Measurements from ENCODE around the gene MX1.

MX1 gene

DNA sequence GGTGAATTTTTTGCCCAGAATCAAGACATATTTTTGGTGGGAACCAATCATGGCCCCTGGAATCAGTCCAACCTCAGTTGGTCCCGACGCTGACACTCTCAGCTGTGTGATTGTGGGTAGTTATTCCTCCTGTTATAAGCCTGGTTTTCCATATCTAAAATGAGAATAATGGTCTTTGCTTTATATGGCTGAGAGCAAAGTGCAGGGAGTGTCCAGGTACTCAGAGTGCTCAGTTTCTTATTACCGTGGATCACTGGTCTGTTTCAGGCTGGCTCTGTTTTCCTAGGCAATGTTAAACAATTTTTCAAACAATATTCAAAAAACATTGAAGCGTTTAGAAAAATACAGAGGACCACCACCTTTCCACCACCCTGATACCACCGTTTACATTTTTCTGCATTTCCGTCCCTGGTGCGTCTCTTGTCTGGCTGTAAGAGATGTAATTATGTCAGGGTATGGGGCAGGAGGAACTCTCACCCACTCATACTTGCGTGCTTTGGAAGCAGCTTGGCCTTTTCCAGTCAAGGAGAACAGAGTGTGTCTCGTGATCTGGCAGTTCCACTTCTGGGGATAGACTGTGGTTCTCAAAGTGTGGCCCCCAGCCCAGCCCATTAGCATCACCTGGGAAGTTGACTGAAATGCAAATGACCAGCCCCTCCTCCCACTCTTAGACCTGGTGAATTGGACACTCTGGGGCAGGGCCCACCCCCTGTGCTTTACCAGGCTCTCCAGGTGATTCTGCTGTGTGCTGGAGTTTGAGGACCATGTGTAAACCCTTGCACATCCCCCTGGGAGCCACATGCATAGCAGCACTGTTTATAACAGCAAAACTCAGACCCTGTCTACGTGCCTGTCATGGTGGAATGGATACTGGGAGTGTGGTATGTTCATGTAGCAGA is 6.8 kb downstream of the MX1 start:
- no peak for DNase-seq

DNA sequence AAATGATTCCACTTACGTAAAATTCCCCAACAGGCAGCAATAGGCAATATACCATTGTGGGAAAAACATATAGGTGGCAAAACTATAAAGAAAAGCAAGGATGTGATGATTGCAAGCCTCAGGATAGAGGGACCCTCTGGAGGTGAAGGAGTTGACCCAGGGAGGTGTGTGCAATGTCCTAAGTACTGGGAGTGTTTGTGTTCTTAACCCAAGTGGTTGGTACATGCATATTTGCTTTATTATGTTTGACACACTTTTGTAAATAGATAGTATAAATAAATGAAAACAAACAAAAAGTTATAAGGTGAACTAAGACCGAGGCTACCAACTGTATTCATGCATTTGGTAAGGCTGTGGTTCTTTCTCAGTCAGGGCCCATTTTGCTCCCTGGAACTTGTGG is 7.5 kb downstream of the MX1 start:
- DNase-seq, result no peak

DNA sequence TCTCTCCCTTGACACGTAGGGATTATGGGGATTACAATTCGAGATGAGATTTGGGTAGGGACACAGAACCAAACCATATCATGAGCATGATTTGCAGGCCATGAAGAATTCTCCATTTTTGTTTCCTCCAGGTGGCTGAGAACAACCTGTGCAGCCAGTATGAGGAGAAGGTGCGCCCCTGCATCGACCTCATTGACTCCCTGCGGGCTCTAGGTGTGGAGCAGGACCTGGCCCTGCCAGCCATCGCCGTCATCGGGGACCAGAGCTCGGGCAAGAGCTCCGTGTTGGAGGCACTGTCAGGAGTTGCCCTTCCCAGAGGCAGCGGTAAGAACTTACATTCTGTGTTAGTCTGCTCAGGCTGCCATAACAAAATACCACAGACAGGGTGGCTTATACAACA is 9.7 kb downstream of the MX1 start:
- DNase-seq, result no peak

DNA sequence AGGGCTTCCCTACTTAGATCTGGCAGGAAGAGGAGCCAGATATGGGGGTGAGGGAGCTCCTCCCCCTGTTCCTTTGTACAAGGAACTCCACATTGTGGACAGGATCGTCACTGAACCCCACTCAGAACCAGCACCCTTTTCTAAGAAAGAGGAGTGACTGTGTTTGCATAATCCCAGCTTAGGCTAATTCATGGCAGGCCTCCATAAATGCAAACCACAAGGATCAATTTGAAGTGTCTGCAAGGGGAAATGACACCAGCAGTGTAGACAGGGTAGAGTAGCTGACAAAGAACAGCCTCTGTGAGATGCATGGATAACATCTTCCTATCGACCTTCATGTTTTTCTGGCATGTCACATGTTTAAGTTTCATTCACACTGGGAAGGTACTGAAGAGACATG is 11.7 kb downstream of the MX1 start:
- DNase-seq, result no peak

DNA sequence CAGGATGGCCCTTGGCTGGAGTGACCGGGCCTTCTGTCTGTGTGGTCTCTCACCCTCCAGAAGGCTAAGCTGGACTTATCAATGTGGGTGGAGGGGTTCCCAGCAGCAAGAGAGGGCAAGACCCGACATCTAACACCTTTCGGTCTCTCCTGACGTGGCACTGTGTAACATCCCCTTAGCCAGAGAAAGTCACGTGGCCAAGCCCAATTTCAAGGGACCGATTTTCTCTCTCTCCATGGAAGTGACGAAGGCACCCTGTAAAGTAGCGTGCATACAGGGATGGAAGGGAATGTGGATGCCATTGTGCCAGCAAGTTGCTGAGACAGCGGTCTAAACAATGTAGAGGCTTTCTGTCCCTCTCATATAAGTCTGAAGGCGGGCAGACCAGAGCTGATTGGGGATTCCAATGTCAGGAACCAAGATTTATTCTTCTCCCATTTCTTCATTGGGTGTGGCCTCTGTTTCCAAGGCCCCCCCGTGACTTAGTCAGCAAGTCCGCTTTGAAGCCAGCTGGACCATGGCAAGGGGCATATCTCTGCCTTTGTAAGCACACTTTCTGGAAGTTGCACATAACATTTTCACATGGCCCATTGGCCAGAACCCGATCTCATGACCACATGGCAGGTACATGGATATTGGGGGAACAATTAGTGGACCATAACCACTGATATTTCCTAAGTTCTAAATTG is 12.5 kb downstream of the MX1 start:
- no peak for DNase-seq

DNA sequence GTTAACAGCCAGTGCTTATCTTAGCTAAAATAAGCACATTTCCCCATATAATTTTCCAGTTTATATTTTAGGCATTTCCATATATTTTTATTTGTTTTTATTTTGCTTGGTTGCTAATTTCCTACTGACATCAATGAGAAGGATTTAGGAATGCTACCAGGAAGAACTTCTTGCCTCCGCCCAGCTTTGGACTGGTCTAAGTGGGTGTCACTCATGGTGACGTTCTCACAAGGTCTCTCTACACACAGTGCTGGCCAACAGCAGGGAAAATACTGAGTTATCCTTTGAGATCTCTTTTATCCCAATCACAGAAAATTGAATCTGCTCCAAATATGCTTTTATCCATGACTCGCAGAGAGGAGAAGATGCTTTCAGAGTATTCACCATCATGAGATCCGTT is 13.2 kb downstream of the MX1 start:
- DNase-seq, result no peak

DNA sequence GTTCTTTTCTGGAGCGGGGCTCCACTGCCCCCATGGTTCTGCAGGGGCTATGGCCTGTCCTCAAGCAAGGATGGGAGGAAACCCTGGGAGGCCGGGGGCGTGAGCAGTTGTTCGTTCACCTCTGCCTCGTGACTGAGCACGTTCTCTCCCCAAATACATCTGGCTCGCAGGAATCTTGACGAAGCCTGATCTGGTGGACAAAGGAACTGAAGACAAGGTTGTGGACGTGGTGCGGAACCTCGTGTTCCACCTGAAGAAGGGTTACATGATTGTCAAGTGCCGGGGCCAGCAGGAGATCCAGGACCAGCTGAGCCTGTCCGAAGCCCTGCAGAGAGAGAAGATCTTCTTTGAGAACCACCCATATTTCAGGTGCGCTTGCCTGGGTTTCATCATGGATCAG is 15.5 kb downstream of the MX1 start:
- no peak for DNase-seq

DNA sequence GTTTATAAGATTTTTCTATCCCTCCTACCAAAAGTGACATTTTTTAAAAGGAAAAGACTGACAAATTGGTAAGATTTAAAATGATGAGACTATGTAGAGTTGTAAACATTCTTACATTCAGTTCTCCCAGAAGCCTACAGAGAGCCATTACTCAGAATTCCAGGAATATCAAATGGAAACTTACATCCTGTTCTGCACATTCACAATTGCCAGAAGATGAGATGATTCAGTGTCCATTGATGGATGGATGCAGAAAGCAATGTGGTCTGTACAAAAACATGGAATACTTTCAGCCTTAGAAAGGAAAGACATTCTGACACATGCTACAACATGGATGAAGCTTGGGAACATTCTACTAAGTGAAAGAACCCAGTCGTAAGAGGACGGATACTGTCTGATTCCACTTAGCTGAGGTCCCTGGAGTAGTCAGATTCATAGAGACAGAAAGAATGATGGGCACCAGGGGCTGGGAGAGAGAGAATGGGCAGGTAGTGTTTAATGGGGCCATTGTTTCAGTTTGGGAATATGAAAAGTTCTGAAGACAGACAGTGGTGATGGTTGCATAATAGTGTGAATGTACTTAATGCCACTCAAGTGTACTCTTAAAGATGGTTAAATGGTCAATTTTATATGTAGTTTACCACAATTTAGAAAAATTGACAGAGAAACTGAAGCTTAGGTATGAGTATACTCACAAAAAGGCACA is 16.6 kb downstream of the MX1 start:
- no peak for DNase-seq

DNA sequence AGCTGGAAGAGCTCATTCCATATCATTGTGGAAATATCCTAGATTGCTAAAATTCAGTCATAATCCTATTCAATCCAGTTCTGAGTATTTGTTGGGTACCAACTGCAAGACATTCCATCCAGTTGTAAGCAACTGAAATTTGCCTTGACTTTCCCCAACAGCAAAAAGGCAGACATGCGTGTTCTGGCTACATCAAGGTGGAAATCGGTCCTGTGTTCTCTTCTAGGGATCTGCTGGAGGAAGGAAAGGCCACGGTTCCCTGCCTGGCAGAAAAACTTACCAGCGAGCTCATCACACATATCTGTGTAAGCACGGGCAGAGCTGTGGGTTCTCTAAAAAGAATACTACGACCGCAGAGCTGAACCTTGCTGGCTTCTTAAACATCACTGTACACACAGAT is 17.5 kb downstream of the MX1 start:
- no peak for DNase-seq

DNA sequence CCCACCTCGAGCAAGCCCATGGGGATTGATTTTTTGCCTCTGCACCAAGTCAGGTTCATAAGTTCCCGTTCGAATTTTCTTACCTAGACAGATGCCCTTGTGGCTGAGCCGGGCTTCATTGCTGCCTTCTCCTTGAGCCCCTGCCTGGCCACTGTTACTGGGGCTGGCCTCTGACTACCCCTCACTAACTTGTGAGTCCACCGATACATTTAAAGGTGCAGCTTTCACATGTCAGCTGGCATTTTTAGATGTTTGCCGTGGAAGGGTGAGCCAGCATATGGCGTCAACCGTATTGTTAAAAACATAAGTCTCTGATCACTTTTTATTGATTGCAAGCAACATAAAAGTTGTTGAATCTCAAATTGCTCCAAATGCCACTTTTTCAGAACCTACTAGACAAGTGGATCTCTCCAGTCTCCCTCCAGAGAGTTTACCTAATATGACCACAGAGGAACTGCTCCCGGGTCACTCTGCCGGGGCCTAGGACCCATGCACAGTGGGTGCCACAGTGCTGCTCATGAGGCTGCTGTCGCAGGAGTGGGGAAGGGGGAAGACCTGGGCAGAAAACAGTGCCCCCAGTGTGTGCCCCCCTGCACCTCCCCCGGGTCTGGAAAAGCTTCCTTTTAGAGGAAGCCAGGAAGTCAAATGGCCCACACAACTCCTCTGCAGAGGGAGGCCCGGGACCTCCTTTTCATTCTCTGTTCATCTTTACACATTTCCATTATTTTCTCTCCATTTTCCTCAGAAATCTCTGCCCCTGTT is 18.8 kb downstream of the MX1 start:
- DNase-seq, result no peak

DNA sequence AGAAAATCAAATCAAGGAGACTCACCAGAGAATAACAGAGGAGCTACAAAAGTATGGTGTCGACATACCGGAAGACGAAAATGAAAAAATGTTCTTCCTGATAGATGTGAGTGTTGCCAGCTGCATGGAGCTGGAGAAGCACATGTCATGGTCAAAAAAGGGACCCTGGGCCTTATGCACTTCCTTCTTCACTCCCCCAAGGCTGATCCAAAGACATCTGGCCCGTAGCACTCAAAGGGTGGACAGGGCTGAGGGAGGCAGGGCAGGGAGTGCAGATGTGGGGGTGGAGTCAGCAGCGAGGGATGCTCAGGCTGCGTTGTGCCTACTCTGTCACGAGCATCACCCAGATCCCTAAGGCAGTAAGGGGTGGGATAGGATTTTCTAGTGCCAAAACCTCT is 19.4 kb downstream of the MX1 start:
- no peak for DNase-seq

DNA sequence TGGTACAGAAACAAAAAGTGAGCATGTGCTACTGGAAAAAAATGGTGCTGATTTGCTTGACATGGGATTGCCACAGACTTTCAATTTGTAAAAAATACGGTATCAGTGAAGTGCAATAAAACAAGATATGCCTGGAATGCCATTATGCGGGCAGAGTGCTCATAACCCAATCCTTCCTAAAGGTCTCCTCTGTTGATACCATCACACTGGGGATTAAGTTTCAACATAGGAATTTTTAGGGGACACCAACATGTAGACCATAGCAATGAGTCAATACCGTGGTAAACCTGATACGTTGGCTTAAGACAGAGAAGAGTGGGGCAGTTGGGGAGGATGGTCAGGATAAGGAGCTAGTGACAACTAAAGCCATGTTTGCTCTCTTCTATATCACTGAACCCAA is 20.5 kb downstream of the MX1 start:
- no peak for DNase-seq

DNA sequence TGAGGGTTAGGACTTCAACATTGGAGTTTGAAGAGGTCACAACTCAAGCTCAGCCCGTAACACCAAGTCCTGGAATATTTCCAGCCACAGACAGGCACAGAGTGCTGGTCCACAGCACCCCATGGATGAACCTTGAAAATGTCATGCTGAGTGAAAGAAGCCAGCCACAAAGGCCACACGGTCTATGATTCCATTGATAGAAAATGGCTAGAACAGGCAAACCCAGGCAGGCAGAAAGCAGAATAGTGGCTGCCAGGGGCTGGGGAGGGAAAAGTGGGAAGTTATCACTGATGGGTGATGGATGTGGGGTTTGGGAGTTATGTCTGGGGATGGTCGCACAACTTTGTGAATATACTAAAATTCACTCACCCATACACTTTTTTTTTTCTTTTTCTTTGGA is 21.3 kb downstream of the MX1 start:
- no peak for DNase-seq

DNA sequence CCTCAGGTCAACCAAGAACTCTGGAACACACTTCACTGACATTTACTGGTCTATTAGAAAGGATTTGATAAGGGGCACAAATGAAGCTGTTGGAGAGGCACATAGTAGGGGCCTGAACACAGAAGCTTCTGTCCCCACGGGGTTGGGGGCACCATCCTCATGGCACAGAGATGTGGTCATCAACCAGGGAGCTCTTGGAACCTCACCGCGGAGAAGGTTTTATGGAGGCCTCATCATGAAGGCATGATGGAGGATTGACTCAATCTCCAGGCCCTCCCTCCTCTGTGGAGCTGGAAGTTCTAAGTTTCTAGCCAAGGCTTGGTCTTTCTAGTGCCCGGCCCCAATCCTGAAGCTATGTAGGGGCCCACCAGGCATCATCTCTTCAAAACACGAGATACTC is 23.6 kb downstream of the MX1 start:
- no peak for DNase-seq

DNA sequence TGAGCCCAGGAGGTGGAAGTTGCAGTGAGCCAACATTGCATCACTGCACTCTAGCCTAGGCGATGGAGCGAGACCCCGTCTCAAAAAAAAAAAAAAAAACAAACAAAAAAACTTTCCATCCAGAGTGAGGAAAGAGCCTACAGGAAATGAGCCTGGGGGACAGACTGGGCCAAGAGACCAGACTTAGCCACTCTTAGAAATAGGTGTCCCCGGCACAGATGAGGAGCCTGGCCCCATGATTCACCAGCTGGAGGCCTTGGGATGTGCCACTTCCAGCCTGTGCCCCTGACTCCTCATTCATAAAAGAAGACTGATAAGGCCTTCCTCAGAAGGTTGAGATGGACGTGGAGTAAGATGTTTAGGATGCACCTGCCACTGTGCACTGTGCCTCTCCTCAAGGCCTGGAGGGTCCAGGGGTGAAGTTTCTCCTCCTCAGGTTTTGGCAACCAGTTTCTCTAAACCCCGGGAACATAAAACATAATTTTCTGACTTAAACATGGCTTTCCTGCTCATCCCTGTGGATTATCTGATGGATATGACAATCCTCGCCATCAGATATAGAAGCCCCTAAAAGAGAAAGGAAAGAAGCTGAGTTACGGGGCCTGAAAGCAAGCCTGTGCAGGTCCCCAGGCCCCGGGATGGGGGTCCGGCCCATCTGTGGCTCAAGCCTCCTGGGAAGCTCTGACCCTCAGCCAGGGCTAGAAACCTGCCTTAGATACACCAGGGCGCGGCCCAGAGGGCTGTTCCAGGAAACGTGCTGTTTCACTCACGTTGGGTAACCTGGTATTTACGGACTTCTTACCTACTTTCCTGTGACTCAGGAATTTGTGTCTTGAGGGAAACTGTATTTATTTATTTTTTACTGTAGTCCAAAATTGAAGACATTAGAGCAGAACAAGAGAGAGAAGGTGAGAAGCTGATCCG is 26.0 kb downstream of the MX1 start:
- no peak for DNase-seq

DNA sequence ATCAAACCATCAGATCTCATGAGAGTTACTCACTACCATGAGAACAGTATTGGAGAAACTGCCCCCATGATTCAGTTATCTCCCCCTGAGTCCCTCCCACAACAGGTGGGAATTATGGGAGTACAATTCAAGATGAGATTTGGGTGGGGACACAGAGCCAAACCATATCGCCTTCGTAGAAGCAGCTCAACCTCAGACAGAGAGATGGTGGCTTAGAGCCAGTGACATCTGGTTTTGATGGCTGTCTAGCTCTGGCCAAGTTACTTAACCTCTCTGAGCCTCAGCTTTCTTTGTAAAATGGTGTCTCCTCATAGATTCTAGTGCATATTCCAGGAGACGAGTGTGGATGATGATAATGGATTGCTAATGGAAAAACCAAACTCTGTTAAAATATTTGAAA is 27.2 kb downstream of the MX1 start:
- DNase-seq, result no peak

DNA sequence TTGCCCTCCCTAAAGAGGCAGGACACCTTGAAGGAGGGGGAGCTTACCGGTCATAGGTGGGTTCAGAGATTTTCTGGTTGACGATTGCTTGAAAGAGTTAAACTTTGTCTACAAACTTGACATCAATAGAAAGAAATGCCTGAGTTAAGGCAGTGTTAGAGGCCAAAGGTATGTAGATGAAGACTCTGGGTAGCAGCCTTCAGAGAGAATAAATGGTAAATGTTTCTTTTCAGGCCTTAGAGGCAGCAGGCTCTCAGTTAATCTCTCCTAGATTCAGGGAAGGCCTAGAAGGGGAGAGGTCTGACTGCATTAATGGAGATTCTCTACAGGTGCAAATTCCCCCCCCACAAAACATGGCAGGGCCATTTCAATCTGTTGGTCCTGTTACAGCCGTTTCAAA is 27.7 kb downstream of the MX1 start:
- DNase-seq, result no peak

DNA sequence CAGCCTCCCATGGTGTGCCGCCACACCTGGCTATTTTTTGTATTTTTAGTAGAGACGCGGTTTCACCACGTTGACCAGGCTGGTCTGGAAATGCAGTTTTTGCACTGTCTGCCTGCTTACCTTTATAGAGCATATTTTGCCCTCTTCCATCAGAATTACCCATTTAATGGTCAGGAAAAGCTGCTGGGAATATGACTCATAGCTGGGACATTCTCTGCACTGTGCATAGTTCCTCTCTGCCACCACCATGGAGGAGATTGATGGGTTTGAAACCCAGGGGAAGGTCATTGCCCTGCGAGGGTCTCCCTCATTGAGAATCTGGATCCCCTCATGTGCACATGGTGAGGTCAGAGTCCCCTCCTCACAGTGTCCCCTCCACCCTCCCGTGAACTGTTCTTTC is 32.1 kb downstream of the MX1 start:
- DNase-seq, result no peak

DNA sequence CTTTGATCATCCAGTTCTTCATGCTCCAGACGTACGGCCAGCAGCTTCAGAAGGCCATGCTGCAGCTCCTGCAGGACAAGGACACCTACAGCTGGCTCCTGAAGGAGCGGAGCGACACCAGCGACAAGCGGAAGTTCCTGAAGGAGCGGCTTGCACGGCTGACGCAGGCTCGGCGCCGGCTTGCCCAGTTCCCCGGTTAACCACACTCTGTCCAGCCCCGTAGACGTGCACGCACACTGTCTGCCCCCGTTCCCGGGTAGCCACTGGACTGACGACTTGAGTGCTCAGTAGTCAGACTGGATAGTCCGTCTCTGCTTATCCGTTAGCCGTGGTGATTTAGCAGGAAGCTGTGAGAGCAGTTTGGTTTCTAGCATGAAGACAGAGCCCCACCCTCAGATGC is 32.5 kb downstream of the MX1 start:
- DNase-seq, result no peak

DNA sequence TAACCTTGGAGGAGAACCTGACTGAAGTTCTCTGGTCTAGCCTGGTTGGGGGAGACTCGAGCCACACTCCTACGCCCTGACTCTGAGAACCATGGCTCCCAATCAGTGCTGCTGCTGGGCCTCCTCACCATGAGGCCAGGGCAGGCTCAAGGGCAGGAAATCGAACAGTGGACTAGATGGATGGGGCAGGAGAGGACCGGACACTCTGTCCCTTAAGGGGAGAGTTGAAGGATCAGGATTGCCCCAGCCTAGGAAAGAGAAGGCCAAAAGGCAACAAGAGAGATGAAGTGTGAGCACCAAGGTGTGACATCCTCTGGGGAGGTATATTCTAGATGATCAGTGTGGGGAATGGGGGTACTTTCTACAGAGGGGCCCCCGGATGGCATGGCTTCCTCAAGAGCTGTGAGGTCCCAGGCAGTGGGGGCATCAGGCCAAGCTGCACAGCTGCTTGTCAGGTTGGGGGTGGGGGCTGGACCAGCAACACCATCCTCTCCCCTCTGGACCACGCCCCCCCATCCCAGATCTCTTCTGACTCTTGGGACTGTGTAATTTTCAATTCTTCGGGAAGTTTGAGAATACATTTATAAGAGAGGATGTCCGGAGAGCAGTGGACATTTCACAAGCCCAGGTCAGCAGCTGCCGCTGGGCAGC is 34.0 kb downstream of the MX1 start:
- DNase-seq, result no peak

All from NCI-H1694 (cell line).